ENCODE results near the gene RNF167.

DNA sequence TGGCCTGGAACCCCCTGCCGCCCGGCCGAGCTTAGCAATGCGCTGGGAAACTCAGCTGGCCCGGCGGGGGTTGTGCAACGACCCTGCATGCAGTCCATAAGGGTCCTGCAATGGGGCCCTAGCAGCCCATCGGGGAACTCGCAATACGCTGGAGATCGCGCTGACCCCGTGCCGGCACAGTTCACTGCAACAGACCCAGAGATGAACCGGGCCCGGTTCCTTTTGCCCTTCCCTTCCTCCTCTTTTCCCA is 597 bp upstream of the RNF167 start:
- TF ChIP-seq CTCF (conservative IDR thresholded peaks at IDR 0.05; ENCODE audit: low read depth, low read length) (no peak), POLR2A (IDR thresholded peaks at IDR 0.05; ENCODE audit: low read depth, low read length) (no peak; the same call in 1 of the 2 replicates), RCOR1 (IDR thresholded peaks at IDR 0.05; ENCODE audit: insufficient replicate concordance, low read length) (no peak), CEBPB (IDR thresholded peaks at IDR 0.05; ENCODE audit: low read depth, low read length) (peak; percentile 84)
